ENCODE measurements around the gene PLEKHG3.
A peak's percentile ranks its signal among the peaks of the same experiment; 100 is the strongest.

PLEKHG3 gene

GRCh38 chr14:64723691-64724577 is 19.7 kb downstream of the PLEKHG3 start:
- peaks cover 95% of the 10 kb centered on the region for H3K4me1 Mint-ChIP-seq
- H3K27ac Mint-ChIP-seq, result peak overlapping the region; percentile 92
- H3K36me3 Mint-ChIP-seq, result peaks cover 7% of the 10 kb centered on the region
- peak overlapping the region; percentile 25 for H3K4me3 Mint-ChIP-seq
- DNase-seq (ENCODE audit: low spot score in 2 of 2), result no peak
- ATAC-seq, result peak; percentile 89
- no peaks in the 10 kb centered on the region for H3K9me3 Mint-ChIP-seq

- H3K27ac Mint-ChIP-seq, result peak overlapping the region; percentile 92
Observed at GRCh38 chr14:64724578-64724930, 20.3 kb downstream of the PLEKHG3 start.

GRCh38 chr14:64725261-64725815 is 21.1 kb downstream of the PLEKHG3 start:
- Mint-ChIP-seq H3K27ac (peak overlapping the region; percentile 92), H3K4me3 (no peak overlapping the region), H3K36me3 (peaks cover 7% of the 10 kb centered on the region), H3K9me3 (no peaks in the 10 kb centered on the region), H3K4me1 (peaks cover 95% of the 10 kb centered on the region)
- DNase-seq (ENCODE audit: low spot score in 2 of 2), result no peak
- no peak for ATAC-seq

More at GRCh38 chr14:64724578-64724930, 20.3 kb downstream of the PLEKHG3 start:
- no peak for ATAC-seq
- Mint-ChIP-seq H3K36me3 (peaks cover 7% of the 10 kb centered on the region), H3K4me1 (peaks cover 95% of the 10 kb centered on the region), H3K4me3 (peak overlapping the region; percentile 25), H3K9me3 (no peaks in the 10 kb centered on the region)
- DNase-seq (ENCODE audit: low spot score in 2 of 2), result no peak

- ATAC-seq (no peak), DNase-seq (ENCODE audit: low spot score in 2 of 2) (no peak)
- no peaks in the 10 kb centered on the region for H3K9me3 Mint-ChIP-seq
- H3K36me3 Mint-ChIP-seq, result peaks cover 7% of the 10 kb centered on the region
- peak overlapping the region; percentile 18 for H3K4me3 Mint-ChIP-seq
- H3K4me1 Mint-ChIP-seq, result peaks cover 90% of the 10 kb centered on the region
- H3K27ac Mint-ChIP-seq, result peak overlapping the region; percentile 92
Observed at GRCh38 chr14:64725879-64726584, 21.8 kb downstream of the PLEKHG3 start.

- H3K4me1 Mint-ChIP-seq, result peaks cover 90% of the 10 kb centered on the region
- H3K9me3 Mint-ChIP-seq, result no peaks in the 10 kb centered on the region
- H3K4me3 Mint-ChIP-seq, result peak overlapping the region; percentile 18
- H3K27ac Mint-ChIP-seq, result peak overlapping the region; percentile 92
- peaks cover 7% of the 10 kb centered on the region for H3K36me3 Mint-ChIP-seq
- ATAC-seq (peak; percentile 69), DNase-seq (ENCODE audit: low spot score in 2 of 2) (no peak)
Observed at GRCh38 chr14:64726585-64726890, 22.3 kb downstream of the PLEKHG3 start.

- Mint-ChIP-seq H3K4me3 (no peak overlapping the region), H3K36me3 (peaks cover 8% of the 10 kb centered on the region), H3K4me1 (peaks cover 81% of the 10 kb centered on the region), H3K9me3 (no peaks in the 10 kb centered on the region), H3K27ac (peak overlapping the region; percentile 92)
- DNase-seq (ENCODE audit: low spot score in 2 of 2) (no peak), ATAC-seq (no peak)
Observed at GRCh38 chr14:64727551-64728071, 23.4 kb downstream of the PLEKHG3 start.

GRCh38 chr14:64728106-64728505 is 23.9 kb downstream of the PLEKHG3 start:
- Mint-ChIP-seq H3K4me1 (peaks cover 76% of the 10 kb centered on the region), H3K27ac (peak overlapping the region; percentile 92), H3K4me3 (no peak overlapping the region), H3K9me3 (no peaks in the 10 kb centered on the region), H3K36me3 (peaks cover 8% of the 10 kb centered on the region)
- no peak for ATAC-seq
- DNase-seq (ENCODE audit: low spot score in 2 of 2), result no peak

- no peaks in the 10 kb centered on the region for H3K9me3 Mint-ChIP-seq
- DNase-seq (ENCODE audit: low spot score in 2 of 2), result no peak
- peaks cover 75% of the 10 kb centered on the region for H3K4me1 Mint-ChIP-seq
- peaks cover 14% of the 10 kb centered on the region for H3K36me3 Mint-ChIP-seq
- ATAC-seq, result no peak
- peak overlapping the region; percentile 92 for H3K27ac Mint-ChIP-seq
- H3K4me3 Mint-ChIP-seq, result no peak overlapping the region
Observed at GRCh38 chr14:64728856-64729255, 24.6 kb downstream of the PLEKHG3 start.

GRCh38 chr14:64729386-64730060 is 25.3 kb downstream of the PLEKHG3 start:
- Mint-ChIP-seq H3K4me1 (peaks cover 75% of the 10 kb centered on the region), H3K9me3 (no peaks in the 10 kb centered on the region), H3K36me3 (peaks cover 14% of the 10 kb centered on the region), H3K27ac (peak overlapping the region; percentile 92), H3K4me3 (no peak overlapping the region)
- DNase-seq (ENCODE audit: low spot score in 2 of 2) (no peak), ATAC-seq (no peak)

GRCh38 chr14:64730061-64730440 is 25.8 kb downstream of the PLEKHG3 start:
- Mint-ChIP-seq H3K27ac (peak overlapping the region; percentile 92), H3K4me1 (peaks cover 74% of the 10 kb centered on the region), H3K36me3 (peaks cover 19% of the 10 kb centered on the region), H3K4me3 (no peak overlapping the region), H3K9me3 (no peaks in the 10 kb centered on the region)
- no peak for ATAC-seq
- no peak for DNase-seq (ENCODE audit: low spot score in 2 of 2)

- no peak for ATAC-seq
- no peak overlapping the region for H3K4me3 Mint-ChIP-seq
- peak overlapping the region; percentile 92 for H3K27ac Mint-ChIP-seq
- H3K4me1 Mint-ChIP-seq, result peaks cover 74% of the 10 kb centered on the region
- no peak for DNase-seq (ENCODE audit: low spot score in 2 of 2)
- H3K9me3 Mint-ChIP-seq, result no peaks in the 10 kb centered on the region
- peaks cover 21% of the 10 kb centered on the region for H3K36me3 Mint-ChIP-seq
Observed at GRCh38 chr14:64730681-64731080, 26.5 kb downstream of the PLEKHG3 start.

- no peak for ATAC-seq
- H3K27ac Mint-ChIP-seq, result no peak overlapping the region
Observed at GRCh38 chr14:64731141-64731581, 26.9 kb downstream of the PLEKHG3 start.

GRCh38 chr14:64732066-64732465 is 27.8 kb downstream of the PLEKHG3 start:
- Mint-ChIP-seq H3K4me3 (no peak overlapping the region), H3K4me1 (peaks cover 62% of the 10 kb centered on the region), H3K27ac (no peak overlapping the region), H3K9me3 (no peaks in the 10 kb centered on the region), H3K36me3 (peaks cover 26% of the 10 kb centered on the region)
- DNase-seq (ENCODE audit: low spot score in 2 of 2) (no peak), ATAC-seq (no peak)

More at GRCh38 chr14:64731141-64731581, 26.9 kb downstream of the PLEKHG3 start:
- Mint-ChIP-seq H3K9me3 (no peaks in the 10 kb centered on the region), H3K4me1 (peaks cover 69% of the 10 kb centered on the region), H3K4me3 (no peak overlapping the region), H3K36me3 (peaks cover 21% of the 10 kb centered on the region)
- DNase-seq (ENCODE audit: low spot score in 2 of 2), result no peak

- ATAC-seq (no peak), DNase-seq (ENCODE audit: low spot score in 2 of 2) (no peak)
- peak overlapping the region; percentile 23 for H3K27ac Mint-ChIP-seq
- H3K4me1 Mint-ChIP-seq, result peaks cover 59% of the 10 kb centered on the region
- H3K36me3 Mint-ChIP-seq, result peaks cover 26% of the 10 kb centered on the region
- H3K4me3 Mint-ChIP-seq, result no peak overlapping the region
- H3K9me3 Mint-ChIP-seq, result no peaks in the 10 kb centered on the region
Observed at GRCh38 chr14:64732536-64733120, 28.4 kb downstream of the PLEKHG3 start.

GRCh38 chr14:64733321-64733720 is 29.1 kb downstream of the PLEKHG3 start:
- DNase-seq (ENCODE audit: low spot score in 2 of 2), result no peak
- Mint-ChIP-seq H3K36me3 (peaks cover 26% of the 10 kb centered on the region), H3K4me1 (peaks cover 52% of the 10 kb centered on the region), H3K9me3 (no peaks in the 10 kb centered on the region), H3K27ac (peak overlapping the region; percentile 23), H3K4me3 (no peak overlapping the region)
- ATAC-seq, result no peak
